IMR-90 (cell line): ENCODE measurements around the gene STK35. TPM values are rescaled to one million over a fixed set of nuclear protein-coding genes. Genes with fewer than 3 reads are reported as not detected.

Source experiments
- ATAC-seq: fragments of 200-7000 bp; cut with Tn5 transposase; 2 replicates; pipeline ENCODE4 v1.9.1; 2020; ENCODE audit warnings: low read depth, mild to moderate bottlenecking, moderate library complexity
- BruUV-seq: library from RNA; stranded (reverse); fragments of 400-500 nt; replicated peaks from 2 replicates; lab custom pipeline; 2021; lab: Mats Ljungman, UMichigan
- CTCF ChIA-PET: fragments of 300-600 bp; formaldehyde crosslinking; extraction: SDS; loops from one replicate; lab custom pipeline; 2021; ENCODE audit warnings: antibody characterized with exemption; lab: Yijun Ruan, JAX
- POLR2A ChIA-PET: fragments of 300-600 bp; sonication (Branson Sonifier 250); formaldehyde crosslinking; loops from one replicate; lab custom pipeline; 2022; ENCODE audit warnings: antibody characterized with exemption; ENCODE audit not compliant: unreplicated experiment; lab: Charles Lee
- DNase-seq: peaks from one replicate; pipeline ENCODE4 v3.0.0; 2013
- H2AFZ ChIP-seq: replicated peaks from 2 replicates; pipeline ENCODE3; 2013; ENCODE audit warnings: low read length, mild to moderate bottlenecking; ENCODE audit not compliant: poor library complexity
- H2AK5ac ChIP-seq: 2 replicates; pipeline ENCODE4 v1.6.1; 2013; ENCODE audit warnings: low read depth, low read length, inconsistent platforms
- H2AK9ac ChIP-seq: replicated peaks from 2 replicates; pipeline ENCODE3; 2013; ENCODE audit warnings: mild to moderate bottlenecking, low read depth, low read length, moderate library complexity; ENCODE audit not compliant: poor library complexity
- H2BK120ac ChIP-seq: 2 replicates; pipeline ENCODE4 v1.6.1; 2013; ENCODE audit warnings: low read depth, low read length, inconsistent platforms
- H2BK15ac ChIP-seq: 3 replicates; pipeline ENCODE4 v1.6.1; 2013; ENCODE audit warnings: low read depth, low read length, inconsistent platforms
- H2BK20ac ChIP-seq: 2 replicates; pipeline ENCODE4 v1.6.1; 2013; ENCODE audit warnings: low read depth, mild to moderate bottlenecking, inconsistent platforms, low read length, moderate library complexity
- H2BK5ac ChIP-seq: 2 replicates; pipeline ENCODE4 v1.6.1; 2013; ENCODE audit warnings: mild to moderate bottlenecking, low read depth, low read length, inconsistent platforms; ENCODE audit not compliant: poor library complexity, severe bottlenecking
- H3K14ac ChIP-seq: replicated peaks from 2 replicates; pipeline ENCODE4 v1.6.1; 2013; ENCODE audit warnings: low read depth, low read length, inconsistent platforms
- H3K18ac ChIP-seq: 2 replicates; pipeline ENCODE4 v1.6.1; 2013; ENCODE audit warnings: low read depth, low read length, control low read depth
- H3K23ac ChIP-seq: 2 replicates; pipeline ENCODE4 v1.6.1; 2013; ENCODE audit warnings: low read depth, low read length, inconsistent platforms
- H3K27ac ChIP-seq: 2 replicates; pipeline ENCODE4 v1.5.1; 2013; ENCODE audit warnings: mild to moderate bottlenecking, control low read depth, low read length; ENCODE audit not compliant: insufficient read depth
- H3K27me3 ChIP-seq: 2 replicates; pipeline ENCODE4 v1.6.1; 2013; ENCODE audit warnings: low read length; ENCODE audit not compliant: control insufficient read depth, insufficient read depth
- H3K36me3 ChIP-seq: 2 replicates; pipeline ENCODE4 v1.6.1; 2013; ENCODE audit warnings: low read length, mixed read lengths; ENCODE audit not compliant: control insufficient read depth, insufficient read depth
- H3K4ac ChIP-seq: 2 replicates; pipeline ENCODE4 v1.6.1; 2013; ENCODE audit warnings: low read depth, low read length, inconsistent platforms
- H3K4me1 ChIP-seq: 2 replicates; pipeline ENCODE4 v1.6.1; 2013; ENCODE audit warnings: low read length, mixed read lengths; ENCODE audit not compliant: control insufficient read depth, insufficient read depth
- H3K4me2 ChIP-seq: 2 replicates; pipeline ENCODE4 v1.6.1; 2013; ENCODE audit warnings: low read depth, mild to moderate bottlenecking, control low read depth, low read length, moderate library complexity
- H3K4me3 ChIP-seq: 2 replicates; pipeline ENCODE4 v1.5.1; 2013; ENCODE audit warnings: low read depth, mild to moderate bottlenecking, control low read depth, low read length, moderate library complexity; ENCODE audit not compliant: insufficient read depth
- H3K56ac ChIP-seq: 2 replicates; pipeline ENCODE4 v1.6.1; 2013; ENCODE audit warnings: low read length, inconsistent platforms; ENCODE audit not compliant: insufficient read depth; ENCODE audit errors: extremely low read depth
- H3K79me1 ChIP-seq, 2 experiments: 2 replicates each; pipeline ENCODE4 v1.6.1; 2013; ENCODE audit warnings: low read length in 2 of 2, inconsistent platforms in 1 of 2, low read depth in 1 of 2
- H3K9ac ChIP-seq: 2 replicates; pipeline ENCODE4 v1.6.1; 2013; ENCODE audit warnings: low read depth, low read length, control low read depth
- H3K9me1 ChIP-seq: 2 replicates; pipeline ENCODE4 v1.6.1; 2013; ENCODE audit warnings: low read length, inconsistent platforms; ENCODE audit not compliant: insufficient read depth
- H3K9me3 ChIP-seq: 2 replicates; pipeline ENCODE4 v1.6.1; 2013; ENCODE audit warnings: low read length; ENCODE audit not compliant: control insufficient read depth, insufficient read depth
- H4K20me1 ChIP-seq: 2 replicates; pipeline ENCODE4 v1.6.1; 2013; ENCODE audit warnings: low read length, inconsistent platforms; ENCODE audit not compliant: insufficient read depth
- H4K5ac ChIP-seq: 2 replicates; pipeline ENCODE4 v1.6.1; 2013; ENCODE audit warnings: mild to moderate bottlenecking, low read depth, low read length, control low read depth
- H4K8ac ChIP-seq, 2 experiments: 2 replicates each; pipeline ENCODE4 v1.6.1; 2013; ENCODE audit warnings: low read depth in 2 of 2, low read length in 2 of 2, control low read depth in 1 of 2, inconsistent platforms in 1 of 2
- H4K91ac ChIP-seq: 2 replicates; pipeline ENCODE4 v1.6.1; 2013; ENCODE audit warnings: low read depth, low read length, inconsistent platforms; ENCODE audit not compliant: insufficient read depth
- BHLHE40 ChIP-seq: fragments of 150-350 bp; IDR thresholded peaks from 2 replicates; pipeline ENCODE4 v1.6.1; 2016; ENCODE audit warnings: mild to moderate bottlenecking, low read depth, low read length
- CEBPB ChIP-seq: IDR thresholded peaks from 2 replicates; pipeline ENCODE4 v1.6.1; 2012; ENCODE audit warnings: low read depth, low read length, improper control_type of control experiment
- CHD1 ChIP-seq: IDR thresholded peaks from 2 replicates; pipeline ENCODE4 v1.6.1; 2012; ENCODE audit warnings: low read depth, low read length, improper control_type of control experiment
- ELK1 ChIP-seq: fragments of 150-350 bp; IDR thresholded peaks from 2 replicates; pipeline ENCODE4 v1.6.1; 2016; ENCODE audit warnings: low read depth, mild to moderate bottlenecking, low read length, moderate library complexity, borderline replicate concordance
- FOS ChIP-seq: fragments of 150-350 bp; IDR thresholded peaks from 2 replicates; pipeline ENCODE4 v1.6.1; 2016; ENCODE audit warnings: low read depth, low read length
- MAFK ChIP-seq: IDR thresholded peaks from 2 replicates; pipeline ENCODE4 v1.6.1; 2012; ENCODE audit warnings: low read depth, low read length, improper control_type of control experiment
- MAZ ChIP-seq: IDR thresholded peaks from 2 replicates; pipeline ENCODE4 v1.6.1; 2012; ENCODE audit warnings: low read depth, mild to moderate bottlenecking, low read length, improper control_type of control experiment, moderate library complexity, borderline replicate concordance
- MXI1 ChIP-seq: IDR thresholded peaks from 2 replicates; pipeline ENCODE4 v1.6.1; 2012; ENCODE audit warnings: low read depth, mild to moderate bottlenecking, low read length, moderate library complexity, borderline replicate concordance
- NFE2L2 ChIP-seq: fragments of 150-350 bp; IDR thresholded peaks from 2 replicates; pipeline ENCODE4 v1.6.1; 2016; ENCODE audit warnings: low read depth, mild to moderate bottlenecking, low read length
- POLR2A ChIP-seq: IDR thresholded peaks from 2 replicates; pipeline ENCODE4 v1.6.1; 2012; ENCODE audit warnings: mild to moderate bottlenecking, low read depth, low read length
- RAD21 ChIP-seq: IDR thresholded peaks from 2 replicates; pipeline ENCODE4 v1.6.1; 2012; ENCODE audit warnings: low read length, improper control_type of control experiment
- RCOR1 ChIP-seq: IDR thresholded peaks from 2 replicates; pipeline ENCODE4 v1.6.1; 2012; ENCODE audit warnings: mild to moderate bottlenecking, low read length, improper control_type of control experiment; ENCODE audit not compliant: insufficient replicate concordance
- RFX5 ChIP-seq: IDR thresholded peaks from 2 replicates; pipeline ENCODE4 v1.8.0; 2012; ENCODE audit warnings: low read depth, mild to moderate bottlenecking, low read length, moderate library complexity
- SMC3 ChIP-seq: fragments of 150-350 bp; IDR thresholded peaks from 2 replicates; pipeline ENCODE4 v1.6.1; 2016; ENCODE audit warnings: low read depth, mild to moderate bottlenecking, antibody characterized with exemption, low read length, moderate library complexity
- USF2 ChIP-seq: fragments of 150-350 bp; IDR thresholded peaks from 2 replicates; pipeline ENCODE4 v1.6.1; 2017; ENCODE audit warnings: mild to moderate bottlenecking, antibody characterized with exemption, low read length, low read depth
- WGBS, 2 experiments: methylation state at CpG; one replicate each; pipeline versions ENCODE4 v1.1.5 to v1.1.7; 2013; ENCODE audit warnings: missing lambda C conversion rate in 2 of 2; ENCODE audit not compliant: insufficient read length in 1 of 2; ENCODE audit errors: extremely low coverage in 2 of 2; 5-methylcytosine and 5-hydroxymethylcytosine counted together
- dilution Hi-C: fragments of 300-500 bp; cut with HindIII; formaldehyde crosslinking; loops from one replicate; pipeline ENCODE4 v1.14.3; 2018; ENCODE audit warnings: low sequenced_read_pairs; ENCODE audit not compliant: unreplicated experiment
- in situ Hi-C: fragments of 300-500 bp; cut with MboI; formaldehyde crosslinking; loops from 3 replicates; pipeline ENCODE4 v1.14.3; 2019; ENCODE audit warnings: low sequenced_read_pairs, inconsistent platforms, mixed read lengths
- intact Hi-C: fragments of 100-400 bp; cut with micrococcal nuclease; formaldehyde crosslinking; loops from 2 replicates; pipeline ENCODE4 v1.10.0; 2022
- polyA plus RNA-seq, 3 experiments: library from polyadenylated mRNA; depleted of rRNA; stranded (reverse); fragments of >200 nt; gene quantifications; 2 replicates each; pipeline ENCODE4 v1.2.3, GENCODE V29; 2012; ENCODE audit warnings: low replicate concordance in 1 of 3
- total RNA-seq: library from RNA; depleted of rRNA; stranded (reverse); fragments of >200 nt; gene quantifications from 2 replicates; pipeline ENCODE4 v1.2.3, GENCODE V29; 2012

STK35 gene
- total and polyA plus RNA-seq, 2 of the 4 experiments (the other 2 are of a cell fraction): 11.1 to 12.0 TPM

GRCh38 chr20:2137552-2138201 is 36.0 kb downstream of the STK35 start:
- in situ Hi-C loops (no loop called here), intact Hi-C loops (loop anchor here (5.0 kb wide), 1 partner anchor 35 kb away; the partner anchor contains the start of gene STK35), dilution Hi-C loops (no loop called here)
- Histone ChIP-seq H3K36me3 (no peaks in the 10 kb centered on the region), H3K18ac (peak overlapping the region; percentile 66; the same call in 1 of the 2 replicates), H3K9me3 (no peaks in the 10 kb centered on the region), H4K8ac (peak overlapping the region; percentile 35 to 54; a peak in 2 of 4 replicates), H3K4me3 (no peak overlapping the region), H3K27me3 (no peaks in the 10 kb centered on the region), H3K79me1 (peaks cover 57 to 94% of the 10 kb centered on the region in 2 experiments), H2BK20ac (peak overlapping the region; percentile 57; the same call in 1 of the 2 replicates), H3K9me1 (peaks cover 28% of the 10 kb centered on the region), H2BK120ac (peak overlapping the region; percentile 79; the same call in 1 of the 2 replicates), H3K9ac (no peak overlapping the region; the same call in 1 of the 2 replicates), H2BK15ac (0 out of 3 replicates have a peak overlapping the region, but pooled peaks have one; percentile 6), H2BK5ac (peak overlapping the region; percentile 94), H2AFZ (no peak overlapping the region), H3K23ac (0 out of 2 replicates have a peak overlapping the region, but pooled peaks have one; percentile 30), H3K4me2 (peak overlapping the region; percentile 4; the same call in 1 of the 2 replicates), H3K14ac (no peak overlapping the region), H4K20me1 (peaks cover 43% of the 10 kb centered on the region), H3K4me1 (peaks cover 42% of the 10 kb centered on the region), H4K5ac (peak overlapping the region; percentile 53; the same call in 1 of the 2 replicates), H3K4ac (peak overlapping the region; percentile 67; the same call in 1 of the 2 replicates), H2AK5ac (peak overlapping the region; percentile 35; the same call in 1 of the 2 replicates), H4K91ac (peak overlapping the region; percentile 81; the same call in 1 of the 2 replicates), H2AK9ac (no peak overlapping the region), H3K27ac (peak overlapping the region; percentile 63; the same call in 1 of the 2 replicates), H3K56ac (no peak overlapping the region; the same call in 1 of the 2 replicates)
- WGBS, 2 experiments: 31% methylated on average over 2 of the region's 11 CpGs; no CpG with 5 or more reads in 1 of the 2 experiments
- ChIA-PET CTCF (no interaction called here), POLR2A (no interaction called here)
- DNase-seq: peak; percentile 96
- peak; percentile 86 for ATAC-seq
- no TSS peak for BruUV-seq
- TF ChIP-seq RAD21 (no peak), SMC3 (no peak), USF2 (peak; percentile 28), RFX5 (no peak), MAZ (peak; percentile 64), MAFK (no peak), MXI1 (no peak), ELK1 (no peak), POLR2A (no peak), CEBPB (peak; percentile 30; the same call in 1 of the 2 replicates), FOS (peak; percentile 73), CHD1 (peak; percentile 23; the same call in 1 of the 2 replicates), BHLHE40 (peak; percentile 98), RCOR1 (peak; percentile 97), NFE2L2 (no peak; the same call in 1 of the 2 replicates)
